ENCODE data around the gene PURB.

The PURB gene

DNA sequence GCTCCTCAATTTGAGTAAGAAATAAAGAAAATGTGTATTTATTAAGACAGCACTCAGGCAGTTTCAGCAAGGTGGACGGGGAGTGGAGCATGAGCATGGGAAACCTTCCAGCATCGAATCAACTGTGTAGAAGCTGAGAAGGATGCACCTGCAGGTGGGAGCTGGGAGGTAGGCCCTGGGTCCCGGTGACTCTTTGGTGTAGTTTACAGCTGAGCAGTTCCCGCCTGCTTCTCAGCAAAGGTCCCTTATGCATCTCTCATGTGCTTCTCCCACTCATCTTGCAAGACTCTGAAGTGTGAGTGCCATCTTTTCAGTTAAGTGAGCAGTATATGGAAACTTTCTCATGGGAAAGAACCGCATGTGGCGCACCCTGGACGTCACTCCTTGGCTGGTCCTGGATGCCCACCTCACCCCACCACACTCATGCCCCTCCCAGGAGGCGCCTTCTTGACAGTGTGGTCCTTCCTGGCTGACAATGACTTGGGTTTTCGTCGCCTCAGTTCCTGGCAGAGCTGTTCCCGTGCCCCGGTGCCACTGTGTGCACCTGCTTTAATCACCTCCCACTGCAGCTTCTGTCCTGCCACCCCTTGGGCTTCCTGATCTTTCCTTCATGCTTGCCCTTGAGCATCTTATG lies 19.8 kb upstream of the PURB start:
- TF ChIP-seq, protein P1, sequence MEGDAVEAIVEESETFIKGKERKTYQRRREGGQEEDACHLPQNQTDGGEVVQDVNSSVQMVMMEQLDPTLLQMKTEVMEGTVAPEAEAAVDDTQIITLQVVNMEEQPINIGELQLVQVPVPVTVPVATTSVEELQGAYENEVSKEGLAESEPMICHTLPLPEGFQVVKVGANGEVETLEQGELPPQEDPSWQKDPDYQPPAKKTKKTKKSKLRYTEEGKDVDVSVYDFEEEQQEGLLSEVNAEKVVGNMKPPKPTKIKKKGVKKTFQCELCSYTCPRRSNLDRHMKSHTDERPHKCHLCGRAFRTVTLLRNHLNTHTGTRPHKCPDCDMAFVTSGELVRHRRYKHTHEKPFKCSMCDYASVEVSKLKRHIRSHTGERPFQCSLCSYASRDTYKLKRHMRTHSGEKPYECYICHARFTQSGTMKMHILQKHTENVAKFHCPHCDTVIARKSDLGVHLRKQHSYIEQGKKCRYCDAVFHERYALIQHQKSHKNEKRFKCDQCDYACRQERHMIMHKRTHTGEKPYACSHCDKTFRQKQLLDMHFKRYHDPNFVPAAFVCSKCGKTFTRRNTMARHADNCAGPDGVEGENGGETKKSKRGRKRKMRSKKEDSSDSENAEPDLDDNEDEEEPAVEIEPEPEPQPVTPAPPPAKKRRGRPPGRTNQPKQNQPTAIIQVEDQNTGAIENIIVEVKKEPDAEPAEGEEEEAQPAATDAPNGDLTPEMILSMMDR (IDR thresholded peaks at IDR 0.05; ENCODE audit: insufficient read depth, missing control alignments): no peak
- DNase-seq (ENCODE audit: insufficient read length, low spot score): no peak
- FAIRE-seq: no peak

DNA sequence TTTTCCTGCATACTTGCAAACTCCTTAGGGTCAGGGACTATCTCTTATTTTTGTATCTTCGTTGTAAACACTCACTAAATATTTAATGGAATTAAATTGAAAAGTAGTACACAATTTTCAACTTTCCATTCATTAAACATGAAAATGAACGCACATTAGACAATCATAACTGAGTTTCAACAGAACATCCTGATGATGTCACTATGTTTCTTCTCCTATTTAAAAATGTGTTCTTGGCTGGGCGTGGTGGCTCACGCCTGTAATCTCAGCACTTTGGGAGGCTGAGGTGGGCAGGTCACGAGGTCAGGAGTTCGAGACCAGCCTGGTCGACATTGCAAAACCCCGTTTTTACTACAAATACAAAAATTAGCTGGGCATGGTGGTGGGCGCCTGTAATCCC lies 14.1 kb upstream of the PURB start:
- DNase-seq (ENCODE audit: insufficient read length, low spot score): no peak
- FAIRE-seq: no peak
- TF ChIP-seq, protein P1 (IDR thresholded peaks at IDR 0.05; ENCODE audit: insufficient read depth, missing control alignments): no peak

DNA sequence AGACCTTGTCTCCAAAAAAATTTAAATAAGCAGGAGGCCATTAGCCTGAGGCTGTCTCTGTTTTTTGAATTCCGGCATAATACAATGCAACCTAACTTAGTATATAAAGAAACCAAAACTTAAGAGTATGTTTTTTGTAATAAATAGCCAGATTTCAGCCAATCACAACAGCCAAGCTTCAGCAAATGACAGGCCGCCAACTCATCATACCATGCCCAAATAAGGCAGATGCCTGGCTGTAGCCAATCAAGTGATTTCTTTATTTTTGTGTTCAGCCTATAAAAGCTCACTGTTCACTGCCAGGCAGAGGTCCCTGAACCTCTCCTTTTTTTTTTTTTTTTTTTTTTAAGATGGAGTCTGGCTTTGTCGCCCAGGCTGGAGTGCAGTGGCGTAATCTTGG lies 12.7 kb upstream of the PURB start:
- TF ChIP-seq, protein P1 (IDR thresholded peaks at IDR 0.05; ENCODE audit: insufficient read depth, missing control alignments): no peak
- DNase-seq (ENCODE audit: insufficient read length, low spot score): no peak
- no peak for FAIRE-seq

DNA sequence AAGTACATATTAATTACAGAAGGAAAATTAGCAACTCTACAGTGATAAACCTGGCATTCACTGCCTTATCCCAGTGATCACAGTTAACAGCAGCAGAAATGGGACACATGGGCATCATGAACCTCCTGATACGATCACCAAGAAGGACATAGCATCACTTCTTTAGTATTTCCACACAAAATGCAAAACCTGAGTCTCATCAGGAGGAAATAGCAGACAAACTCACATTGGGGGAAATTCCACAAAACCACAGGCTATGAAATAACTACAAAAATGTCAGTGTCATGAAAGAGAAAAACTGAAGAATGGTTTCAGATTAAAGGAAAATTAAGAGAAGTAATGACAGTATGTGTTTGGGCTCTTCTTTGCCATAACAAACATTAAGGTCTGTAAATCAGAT lies 12.0 kb upstream of the PURB start:
- TF ChIP-seq, protein P1 (IDR thresholded peaks at IDR 0.05; ENCODE audit: insufficient read depth, missing control alignments): no peak
- FAIRE-seq (no peak), DNase-seq (ENCODE audit: insufficient read length, low spot score) (no peak)

DNA sequence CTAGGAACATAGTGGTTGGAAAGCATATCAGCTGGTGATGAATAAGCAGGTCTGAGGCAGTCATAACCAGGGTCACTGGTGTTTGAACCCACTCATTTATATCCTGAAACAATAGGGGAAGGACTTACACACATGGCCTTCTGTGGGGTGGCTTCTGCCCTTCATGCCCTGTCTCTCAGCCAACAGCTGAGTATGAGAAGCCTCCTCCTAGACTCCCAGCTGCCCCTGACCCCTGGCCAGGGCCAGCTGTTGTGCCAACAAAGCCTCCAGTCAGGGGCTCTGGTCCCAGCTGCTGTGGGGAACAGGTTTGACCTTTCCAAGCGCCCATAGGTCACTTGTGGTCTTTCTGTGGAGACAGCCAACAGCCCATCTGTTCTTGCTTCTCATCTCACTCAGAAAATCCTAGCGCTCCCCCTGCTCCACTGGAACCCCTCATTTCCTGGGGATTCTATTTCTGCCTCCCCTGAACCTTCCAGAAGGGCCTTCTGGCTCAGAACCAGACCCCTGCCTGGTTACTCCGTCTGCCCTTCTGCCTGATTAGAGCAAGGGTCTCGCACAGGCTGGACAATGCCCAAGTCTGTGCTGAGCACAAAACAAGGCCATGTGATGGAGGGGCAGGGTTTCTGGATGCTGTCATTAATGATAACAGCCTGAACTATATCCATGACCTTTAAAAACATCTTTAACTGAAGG lies 9.7 kb upstream of the PURB start:
- TF ChIP-seq, protein P1 (IDR thresholded peaks at IDR 0.05; ENCODE audit: insufficient read depth, missing control alignments): no peak
- no peak for FAIRE-seq

DNA sequence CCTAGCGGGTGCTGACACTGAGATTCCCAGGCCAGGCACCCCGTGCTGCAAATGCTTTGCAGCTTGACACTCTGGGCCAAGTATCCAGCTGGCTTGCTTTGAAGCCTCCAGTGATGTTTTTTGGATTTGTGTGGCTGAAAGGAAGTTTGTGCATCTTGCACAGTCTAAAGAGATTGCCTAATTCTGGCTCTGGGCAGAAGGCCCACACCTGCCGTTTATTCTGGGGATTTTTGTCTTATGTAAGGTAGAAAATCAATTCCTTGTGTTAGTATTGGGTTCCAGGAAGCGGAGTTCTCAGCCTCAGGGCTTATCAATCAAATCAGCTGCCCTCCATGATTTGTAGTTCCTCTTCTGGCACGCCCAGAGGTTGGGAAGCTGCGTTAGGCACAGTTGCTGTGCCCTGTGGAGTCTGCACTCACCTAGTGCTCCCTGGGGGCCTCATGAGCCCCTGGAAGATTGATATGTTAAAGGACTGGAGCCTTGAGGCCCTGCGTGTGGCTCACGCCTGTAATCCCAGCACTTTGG lies 8.4 kb upstream of the PURB start:
- FAIRE-seq: no peak
- DNase-seq (ENCODE audit: insufficient read length, low spot score): no peak
- TF ChIP-seq, protein P1 (IDR thresholded peaks at IDR 0.05; ENCODE audit: insufficient read depth, missing control alignments): no peak

More for the DNA sequence above, 9.7 kb upstream of the PURB start:
- no peak for DNase-seq (ENCODE audit: insufficient read length, low spot score)

DNA sequence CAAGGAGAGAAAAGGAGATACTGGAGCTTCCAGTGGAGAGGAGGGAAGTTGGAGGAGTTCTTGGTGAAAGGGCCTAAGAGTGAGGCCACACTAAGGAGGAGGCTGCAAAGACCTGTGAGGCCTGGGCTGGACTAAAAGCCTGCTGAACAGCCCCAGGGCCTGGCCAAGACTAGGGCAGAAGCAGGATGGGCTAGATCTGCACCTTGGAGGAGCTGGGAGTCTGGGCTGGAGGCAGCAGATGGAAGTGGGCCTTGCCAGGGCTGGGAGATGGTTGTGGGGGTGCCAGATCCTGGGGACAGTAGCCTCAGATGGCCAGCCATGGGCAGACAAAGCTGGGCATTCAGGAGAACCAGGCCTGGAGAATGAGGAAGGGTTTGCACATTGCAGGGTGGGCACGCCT lies 6.5 kb upstream of the PURB start:
- no peak for DNase-seq (ENCODE audit: insufficient read length, low spot score)
- no peak for FAIRE-seq
- TF ChIP-seq, protein P1 (IDR thresholded peaks at IDR 0.05; ENCODE audit: insufficient read depth, missing control alignments): no peak
